CD4-positive, alpha-beta T cell treated with Interleukin-12 subunit alpha and Interleukin-12 subunit beta, for 1 hour (primary cell): ENCODE measurements around the gene RIOK2.

Source experiments
- DNase-seq: peaks from one replicate; pipeline ENCODE4 v3.0.0-alpha.2; 2020

Gene RIOK2

GRCh38 chr5:97121848-97122247 is 61.2 kb downstream of the RIOK2 start:
- DNase-seq: no peak

- no peak for DNase-seq
Measured at GRCh38 chr5:97120195-97120594, 62.9 kb downstream of the RIOK2 start.

DNA sequence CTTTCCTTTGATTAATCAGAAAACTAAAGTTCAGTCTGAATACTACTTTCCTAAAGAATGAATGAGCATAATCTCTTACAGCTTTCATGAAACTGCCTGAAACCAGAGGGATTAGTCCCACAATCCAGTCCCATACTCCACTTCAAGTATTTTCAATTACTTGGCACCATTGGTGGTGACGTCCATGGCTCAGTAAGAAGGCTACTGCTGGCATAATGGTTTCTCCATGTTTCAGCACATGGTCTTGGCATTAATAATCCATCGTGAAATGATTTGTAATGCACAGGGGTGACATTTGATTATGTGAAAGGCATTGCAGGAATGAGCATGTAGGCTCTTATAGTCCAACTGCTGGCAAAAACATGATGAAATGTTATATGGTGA is 64.0 kb downstream of the RIOK2 start:
- no peak for DNase-seq

GRCh38 chr5:97118261-97119006 is 64.6 kb downstream of the RIOK2 start:
- DNase-seq: no peak

- no peak for DNase-seq
Measured at GRCh38 chr5:97115932-97116331, 67.1 kb downstream of the RIOK2 start.

DNA sequence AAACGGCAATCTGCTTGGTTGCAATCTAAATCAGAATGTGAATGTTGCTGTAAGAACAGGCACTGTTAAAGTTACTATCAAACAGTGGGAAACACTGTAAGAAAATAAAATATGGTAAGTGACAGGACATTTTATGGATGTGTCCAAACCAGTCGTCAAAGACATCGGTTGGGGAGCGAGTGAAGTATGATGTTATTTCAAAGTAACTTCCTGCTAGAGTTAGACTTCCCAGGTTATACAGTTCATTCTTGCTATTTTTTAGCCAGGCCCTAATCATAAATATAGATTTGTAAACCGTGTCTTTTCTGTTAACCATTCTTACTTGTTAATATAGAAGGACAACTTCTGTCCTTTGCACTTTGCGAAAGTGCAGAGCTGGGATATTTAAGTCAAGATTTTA is 70.8 kb downstream of the RIOK2 start:
- no peak for DNase-seq

- no peak for DNase-seq
Measured at GRCh38 chr5:97111616-97112015, 71.4 kb downstream of the RIOK2 start.

DNA sequence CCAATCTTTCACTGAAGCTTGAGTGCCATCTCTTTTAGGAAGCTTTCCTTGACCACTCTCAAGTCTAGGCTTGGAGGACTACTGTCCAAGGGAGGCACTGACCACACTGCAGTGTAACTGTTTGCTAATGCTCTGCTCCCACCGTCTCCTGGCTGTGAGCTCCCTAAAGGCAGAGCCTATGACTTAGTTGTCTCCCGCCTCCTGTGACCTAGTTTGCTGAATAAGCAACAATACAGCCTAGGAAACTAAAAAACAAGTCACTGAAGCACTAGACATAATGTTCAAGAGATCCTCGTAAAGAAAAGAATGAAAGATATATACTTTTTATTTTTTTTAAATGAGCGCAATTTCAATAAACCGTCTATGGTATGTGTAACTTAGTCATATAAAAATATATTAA is 72.0 kb downstream of the RIOK2 start:
- DNase-seq: no peak
